HS-27A (cell line): ENCODE measurements around the gene THAP9.
"Not testable (repeated sequence)": the region's sequence is repeated elsewhere in the genome, so short reads cannot be mapped to it uniquely, and the experiment has no call there.

Source experiments
- DNase-seq: peaks from one replicate; pipeline ENCODE4 v3.0.0-alpha.2; 2012; ENCODE audit warnings: low read depth, missing footprints

THAP9 gene

GRCh38 chr4:82892467-82892802 is 8.1 kb upstream of the THAP9 start:
- no peak for DNase-seq

DNA sequence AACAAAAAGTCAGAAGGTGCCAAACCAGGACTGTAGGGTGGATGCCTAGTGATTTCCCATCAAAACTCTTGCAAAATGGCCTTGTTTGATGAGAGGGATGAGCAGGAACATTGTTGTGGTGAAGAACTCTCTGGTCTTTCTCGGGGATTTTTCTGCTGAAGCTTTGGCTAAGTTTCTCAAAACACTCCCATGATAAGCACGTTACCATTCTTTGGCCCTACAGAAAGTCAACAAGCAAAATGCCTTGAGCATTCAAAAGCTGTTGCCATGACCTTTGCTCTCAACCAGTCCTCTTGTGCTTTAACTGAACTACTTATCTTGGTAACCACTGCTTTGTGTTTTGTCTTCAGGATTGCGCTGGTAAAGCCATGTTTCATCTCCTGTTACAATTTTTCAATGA is 6.6 kb upstream of the THAP9 start:
- DNase-seq: no peak

DNA sequence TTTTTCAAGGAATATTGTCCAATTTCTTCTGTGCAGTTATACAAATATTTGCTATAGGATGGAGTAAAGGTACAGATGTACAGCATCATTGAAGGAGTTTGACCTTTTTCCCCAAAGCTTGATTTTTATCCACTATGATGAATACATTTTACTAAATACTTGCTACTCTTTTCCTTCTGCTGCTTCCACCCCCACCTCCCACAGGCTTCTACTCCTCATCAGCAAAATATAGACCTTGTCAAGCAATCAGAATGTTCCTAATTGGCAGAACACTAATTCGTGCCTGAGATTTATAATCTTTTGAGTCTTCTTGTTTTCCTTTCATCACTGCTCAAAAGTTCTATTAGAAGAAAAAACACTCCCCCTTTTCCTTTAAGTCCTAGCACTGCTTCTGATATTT is 3.8 kb upstream of the THAP9 start:
- no peak for DNase-seq

GRCh38 chr4:82898322-82899243 is 2.0 kb upstream of the THAP9 start:
- no peak for DNase-seq

DNA sequence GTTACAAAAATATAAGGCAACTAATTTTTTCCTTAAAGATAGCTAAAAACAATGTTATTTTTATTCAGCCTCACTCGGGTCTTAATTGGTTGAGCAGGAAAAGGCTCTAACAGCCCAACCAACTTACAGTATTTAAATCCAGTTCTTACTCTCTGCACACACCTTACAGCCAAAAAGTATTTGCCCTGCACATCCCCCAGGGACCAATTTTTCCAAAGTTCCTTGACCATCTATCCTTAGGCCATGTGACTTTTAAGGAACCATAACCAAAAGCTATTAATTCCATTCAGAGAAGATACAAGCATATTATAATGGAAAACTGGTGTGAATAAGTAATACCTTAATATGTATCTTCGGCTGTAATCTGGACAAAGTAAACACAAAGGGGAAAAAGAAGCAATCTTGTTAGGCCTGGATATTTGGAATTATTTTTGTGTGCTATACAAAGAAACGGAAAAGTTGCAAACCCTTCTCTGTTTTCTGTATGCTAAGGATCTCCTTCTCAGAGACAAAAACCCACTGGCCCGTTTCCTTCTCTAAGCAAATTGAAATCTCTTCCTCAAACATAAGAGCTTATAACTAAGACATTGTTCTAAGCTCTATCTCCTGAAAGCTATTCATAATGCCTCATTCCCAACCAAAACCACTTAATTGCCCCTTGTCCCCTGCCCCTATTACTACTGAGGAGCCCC is 1.0 kb upstream of the THAP9 start:
- DNase-seq: no peak

DNA sequence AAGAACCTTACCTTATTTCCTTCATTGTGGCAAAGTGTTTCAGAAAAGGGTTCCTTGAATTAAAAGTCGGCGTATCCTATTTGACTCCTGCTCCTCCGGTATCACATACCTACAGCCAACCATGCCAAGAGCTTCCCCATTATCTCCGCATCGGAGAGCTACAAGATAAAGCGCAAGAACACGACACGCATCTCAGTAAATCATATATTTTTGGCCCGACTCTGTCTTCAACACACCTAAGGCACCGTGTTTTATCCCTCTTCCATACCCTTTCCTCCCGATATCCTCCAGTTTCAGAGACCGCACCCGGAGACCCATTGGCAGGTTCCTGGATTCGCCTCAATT is 497 bp upstream of the THAP9 start:
- DNase-seq: no peak

GRCh38 chr4:82901183-82901718 is 716 bp downstream of the THAP9 start:
- no peak for DNase-seq

GRCh38 chr4:82903737-82904136 is 3.2 kb downstream of the THAP9 start:
- no peak for DNase-seq

- DNase-seq: no peak
Measured at GRCh38 chr4:82905205-82905604, 4.7 kb downstream of the THAP9 start.

DNA sequence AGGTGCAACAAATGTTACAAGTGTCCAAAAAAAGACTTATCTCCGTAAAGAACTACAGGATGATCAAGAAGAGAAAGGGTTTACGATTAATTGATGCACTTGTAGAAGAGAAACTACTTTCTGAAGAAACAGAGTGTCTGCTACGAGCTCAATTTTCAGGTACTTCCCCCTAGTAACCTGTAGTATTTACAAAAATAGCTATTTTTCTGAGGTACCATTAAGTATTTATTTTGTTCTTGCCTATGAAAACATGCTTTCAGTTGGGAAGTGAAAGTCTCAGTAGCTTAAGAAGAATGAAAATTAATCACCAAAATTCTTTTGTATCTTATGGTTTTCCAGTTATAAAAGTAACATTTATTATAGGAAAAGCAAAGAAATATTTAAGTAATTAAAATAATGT is 5.9 kb downstream of the THAP9 start:
- DNase-seq: no peak

DNA sequence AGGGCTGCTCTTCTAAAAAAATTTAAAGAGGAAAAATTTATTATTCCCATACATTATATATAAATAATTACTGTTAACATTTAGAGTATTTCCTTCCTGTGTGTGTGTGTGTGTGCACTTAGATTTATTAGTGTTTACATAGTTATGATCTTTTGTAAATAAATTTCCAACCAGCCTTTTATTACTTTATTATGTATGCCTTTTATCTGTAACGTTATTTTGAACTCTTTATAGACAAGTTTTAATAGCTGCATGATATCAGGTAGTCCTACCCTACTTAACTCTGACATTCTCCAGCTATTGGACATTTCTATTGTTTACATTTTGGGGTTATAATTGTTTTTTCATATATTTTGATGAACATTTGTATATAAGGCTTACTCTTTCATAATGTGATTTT is 8.8 kb downstream of the THAP9 start:
- no peak for DNase-seq

GRCh38 chr4:82913305-82913704 is 12.8 kb downstream of the THAP9 start:
- no peak for DNase-seq

GRCh38 chr4:82913968-82914367 is 13.4 kb downstream of the THAP9 start:
- not testable (repeated sequence) for DNase-seq

- DNase-seq: no peak
Measured at GRCh38 chr4:82918091-82918490, 17.6 kb downstream of the THAP9 start.

- no peak for DNase-seq
Measured at GRCh38 chr4:82919386-82919785, 18.9 kb downstream of the THAP9 start.

DNA sequence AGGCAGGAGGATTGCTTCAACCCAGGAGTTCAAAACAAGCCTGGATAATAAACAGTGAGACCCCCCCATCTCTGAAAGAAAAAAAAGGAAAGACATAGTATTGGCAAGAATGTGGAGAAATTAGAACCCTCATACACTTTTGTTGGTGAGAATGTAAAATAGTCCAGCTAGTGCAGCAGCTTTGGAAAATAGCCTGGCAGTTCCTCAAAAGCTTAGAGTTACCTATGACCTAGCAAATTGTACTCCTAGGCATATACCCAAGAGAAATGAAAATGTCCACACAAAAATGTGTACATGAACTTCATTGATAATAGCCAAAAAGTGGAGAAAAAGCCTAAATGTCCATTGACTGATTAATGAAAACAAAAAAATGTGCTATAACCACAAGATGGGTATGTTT is 21.3 kb downstream of the THAP9 start:
- DNase-seq: no peak

GRCh38 chr4:82930848-82931755 is 30.6 kb downstream of the THAP9 start:
- no peak for DNase-seq

DNA sequence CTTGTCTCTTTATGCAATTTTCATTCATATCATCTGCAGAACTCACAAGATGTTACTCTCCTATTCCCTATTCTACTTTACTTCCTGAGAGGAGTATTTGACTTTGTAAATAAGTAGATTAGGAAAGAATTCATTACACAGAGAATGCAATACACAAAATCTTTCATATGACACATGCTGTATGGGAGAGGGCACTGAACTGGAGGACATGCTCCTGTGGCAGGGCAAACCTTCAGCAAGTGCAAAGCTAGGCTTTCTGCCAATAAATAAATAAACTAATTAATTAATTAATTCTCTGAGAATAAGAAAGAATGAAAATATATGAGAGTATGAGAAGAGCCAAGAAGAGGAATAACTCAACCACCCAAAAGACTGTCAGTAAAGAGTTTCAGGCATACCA is 33.9 kb downstream of the THAP9 start:
- DNase-seq: no peak

DNA sequence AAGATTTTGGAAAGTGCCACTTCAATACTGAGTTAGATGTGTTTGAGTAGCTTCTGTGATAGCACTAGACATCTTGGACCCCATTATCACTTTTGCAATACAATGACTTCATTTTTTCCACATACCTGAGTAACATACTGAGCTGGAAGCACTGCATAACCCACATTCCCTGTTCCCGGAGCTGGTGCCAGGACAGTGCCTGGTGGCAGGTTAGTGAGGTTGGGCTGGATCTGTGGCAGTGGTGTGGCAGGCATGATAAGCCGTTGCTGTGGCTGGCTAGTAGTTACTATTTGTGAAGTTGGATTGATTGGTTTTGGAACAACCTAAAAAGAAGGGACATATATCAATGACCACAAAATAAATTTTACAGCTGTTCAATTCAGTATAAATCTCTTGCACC is 38.9 kb downstream of the THAP9 start:
- no peak for DNase-seq

GRCh38 chr4:82947498-82947897 is 47.0 kb downstream of the THAP9 start:
- no peak for DNase-seq

GRCh38 chr4:82948647-82949204 is 48.2 kb downstream of the THAP9 start:
- DNase-seq: peak; percentile 33

DNA sequence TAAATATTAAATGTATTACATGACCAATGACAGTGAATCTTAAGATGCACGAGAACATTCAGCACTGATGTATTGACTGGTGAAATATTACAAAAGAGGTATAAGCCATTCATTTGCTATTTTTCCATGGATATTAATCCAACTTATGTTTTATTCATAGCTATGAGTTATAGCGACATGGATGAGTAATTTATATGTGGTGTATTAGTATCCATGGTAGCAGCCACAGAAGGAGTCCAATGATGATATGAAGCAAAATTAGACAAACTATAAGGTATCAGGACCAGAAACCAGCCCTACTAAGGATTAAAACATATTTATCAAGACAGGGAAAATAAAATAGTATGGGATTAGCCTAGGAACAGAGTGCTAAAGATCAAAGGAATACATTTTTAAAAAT is 50.7 kb downstream of the THAP9 start:
- no peak for DNase-seq
